Measurements from ENCODE around the gene CRTC2.
"Not testable (repeated sequence)": the region's sequence is repeated elsewhere in the genome, so short reads cannot be mapped to it uniquely, and the experiment has no call there.

CRTC2 gene, protein sequence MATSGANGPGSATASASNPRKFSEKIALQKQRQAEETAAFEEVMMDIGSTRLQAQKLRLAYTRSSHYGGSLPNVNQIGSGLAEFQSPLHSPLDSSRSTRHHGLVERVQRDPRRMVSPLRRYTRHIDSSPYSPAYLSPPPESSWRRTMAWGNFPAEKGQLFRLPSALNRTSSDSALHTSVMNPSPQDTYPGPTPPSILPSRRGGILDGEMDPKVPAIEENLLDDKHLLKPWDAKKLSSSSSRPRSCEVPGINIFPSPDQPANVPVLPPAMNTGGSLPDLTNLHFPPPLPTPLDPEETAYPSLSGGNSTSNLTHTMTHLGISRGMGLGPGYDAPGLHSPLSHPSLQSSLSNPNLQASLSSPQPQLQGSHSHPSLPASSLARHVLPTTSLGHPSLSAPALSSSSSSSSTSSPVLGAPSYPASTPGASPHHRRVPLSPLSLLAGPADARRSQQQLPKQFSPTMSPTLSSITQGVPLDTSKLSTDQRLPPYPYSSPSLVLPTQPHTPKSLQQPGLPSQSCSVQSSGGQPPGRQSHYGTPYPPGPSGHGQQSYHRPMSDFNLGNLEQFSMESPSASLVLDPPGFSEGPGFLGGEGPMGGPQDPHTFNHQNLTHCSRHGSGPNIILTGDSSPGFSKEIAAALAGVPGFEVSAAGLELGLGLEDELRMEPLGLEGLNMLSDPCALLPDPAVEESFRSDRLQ

GRCh38 chr1:153958111-153958960 is at the start of gene CRTC2:
CRTC2 (minus strand) TSS chr1:153958612; CDS start chr1:153958497, 115 bp downstream.
- no peak for TF ChIP-seq CTCF (IDR thresholded peaks at IDR 0.05; ENCODE audit: low read depth, low read length)
- peak; percentile 99 for DNase-seq (ENCODE audit: low read depth in 2 of 2)

GRCh38 chr1:154006136-154006535 is 47.7 kb upstream of the CRTC2 start:
- no peak overlapping the region for H3K4me3 ChIP-seq (replicated peaks in 1 of 2; ENCODE audit: low read depth in 2 of 2, low read length in 2 of 2)
- DNase-seq (ENCODE audit: low read depth in 2 of 2): peak; percentile 51 to 84
- TF ChIP-seq CTCF (IDR thresholded peaks at IDR 0.05; ENCODE audit: low read depth, low read length): no peak

More at GRCh38 chr1:153958111-153958960, at the start of gene CRTC2:
- H3K4me3 ChIP-seq (replicated peaks in 1 of 2; ENCODE audit: low read depth in 2 of 2, low read length in 2 of 2): peak within 1 kb of the TSS; percentile 92 to 97

DNA sequence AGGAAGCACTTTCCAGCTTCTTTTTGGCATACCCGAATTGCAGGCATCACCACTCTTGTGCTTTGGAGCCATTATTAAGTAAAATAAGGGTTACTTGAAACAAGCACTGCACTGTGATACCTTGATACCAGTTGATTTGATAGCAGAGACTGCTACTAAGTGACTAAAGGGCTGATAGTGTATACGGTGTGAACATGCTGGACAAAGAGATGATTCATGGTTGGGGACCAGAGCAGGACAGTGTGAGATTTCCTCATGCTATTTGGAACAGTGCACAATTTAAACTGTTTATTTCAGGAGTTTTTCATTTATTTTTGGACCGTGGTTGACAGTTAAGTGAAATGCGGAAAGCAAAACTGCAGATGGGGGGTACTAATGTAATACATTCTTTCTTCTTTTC is 42.0 kb upstream of the CRTC2 start:
- no peak overlapping the region for H3K4me3 ChIP-seq (replicated peaks in 1 of 2; ENCODE audit: low read depth in 2 of 2, low read length in 2 of 2)
- DNase-seq (ENCODE audit: low read depth in 2 of 2): no peak
- no peak for TF ChIP-seq CTCF (IDR thresholded peaks at IDR 0.05; ENCODE audit: low read depth, low read length)

GRCh38 chr1:153996882-153997281 is 38.5 kb upstream of the CRTC2 start:
- DNase-seq (ENCODE audit: low read depth in 2 of 2); H3K4me3 ChIP-seq (replicated peaks in 1 of 2; ENCODE audit: low read depth in 2 of 2, low read length in 2 of 2): not testable (repeated sequence)

- TF ChIP-seq CTCF (IDR thresholded peaks at IDR 0.05; ENCODE audit: low read depth, low read length): no peak
- H3K4me3 ChIP-seq (replicated peaks in 1 of 2; ENCODE audit: low read depth in 2 of 2, low read length in 2 of 2): no peak overlapping the region
- DNase-seq (ENCODE audit: low read depth in 2 of 2): no peak
Measured at GRCh38 chr1:153995640-153996039, 37.2 kb upstream of the CRTC2 start.

- no peak for DNase-seq (ENCODE audit: low read depth in 2 of 2)
- H3K4me3 ChIP-seq (replicated peaks in 1 of 2; ENCODE audit: low read depth in 2 of 2, low read length in 2 of 2): no peak overlapping the region
- TF ChIP-seq CTCF (IDR thresholded peaks at IDR 0.05; ENCODE audit: low read depth, low read length): no peak
Measured at GRCh38 chr1:153995202-153995601, 36.8 kb upstream of the CRTC2 start.
